Caco-2 (cell line): ENCODE measurements around the gene GLRA3. TPM values are rescaled to one million over a fixed set of nuclear protein-coding genes. Genes with fewer than 3 reads are reported as not detected.
"Not testable (repeated sequence)": the region's sequence is repeated elsewhere in the genome, so short reads cannot be mapped to it uniquely, and the experiment has no call there.

Source experiments
- Bru-seq: library from RNA; stranded (reverse); fragments of 400-500 nt; gene quantifications from one replicate; lab custom pipeline; 2021; lab: Mats Ljungman, UMichigan
- BruChase-seq, 2 experiments: library from RNA; stranded (reverse); fragments of 400-500 nt; gene quantifications; one replicate each; lab custom pipeline; 2021; lab: Mats Ljungman, UMichigan
- BruUV-seq: library from RNA; stranded (reverse); fragments of 400-500 nt; replicated peaks from 2 replicates; lab custom pipeline; 2021; lab: Mats Ljungman, UMichigan
- CTCF ChIA-PET: fragments of 300-600 bp; sonication (Branson Sonifier 250); formaldehyde crosslinking; loops from one replicate; lab custom pipeline; 2022; ENCODE audit warnings: antibody characterized with exemption; lab: Charles Lee
- POLR2A ChIA-PET: fragments of 300-600 bp; sonication (Branson Sonifier 250); formaldehyde crosslinking; loops from one replicate; lab custom pipeline; 2022; ENCODE audit warnings: antibody characterized with exemption; lab: Charles Lee
- DNase-seq, 2 experiments: peaks; one replicate each; pipeline versions ENCODE4 v3.0.0 to v3.0.0-alpha.2; 2020 to 2022
- H3K27me3 ChIP-seq: replicated peaks from 2 replicates; pipeline ENCODE4 v1.6.0; 2011; ENCODE audit warnings: low read length; ENCODE audit not compliant: control insufficient read depth, insufficient read depth
- H3K36me3 ChIP-seq: 2 replicates; pipeline ENCODE4 v1.5.1; 2011; ENCODE audit warnings: low read length; ENCODE audit not compliant: control insufficient read depth, insufficient read depth
- H3K4me1 ChIP-seq: fragments of 250-450 bp; sonication (Bioruptor Pico); 2 replicates; pipeline ENCODE4 v1.5.1; 2020; ENCODE audit warnings: mild to moderate bottlenecking
- H3K4me3 ChIP-seq: 2 replicates; pipeline ENCODE4 v1.5.1; 2011; ENCODE audit warnings: low read depth, mild to moderate bottlenecking, control low read depth, low read length
- H3K9me3 ChIP-seq: fragments of 250-450 bp; sonication (Bioruptor Pico); 2 replicates; pipeline ENCODE4 v1.5.1; 2020; ENCODE audit warnings: mild to moderate bottlenecking, moderate library complexity
- H3K27ac Mint-ChIP-seq: one replicate; pipeline ENCODE4 v1.8.0; 2022; ENCODE audit warnings: mixed read lengths; ENCODE audit not compliant: unreplicated experiment
- H3K27me3 Mint-ChIP-seq: one replicate; pipeline ENCODE4 v1.8.0; 2022; ENCODE audit warnings: mixed read lengths; ENCODE audit not compliant: insufficient read depth, unreplicated experiment
- H3K36me3 Mint-ChIP-seq: one replicate; pipeline ENCODE4 v1.8.0; 2022; ENCODE audit warnings: mild to moderate bottlenecking, mixed read lengths; ENCODE audit not compliant: insufficient read depth, unreplicated experiment
- H3K4me1 Mint-ChIP-seq: one replicate; pipeline ENCODE4 v1.8.0; 2022; ENCODE audit warnings: low read depth, mixed read lengths; ENCODE audit not compliant: unreplicated experiment
- H3K4me3 Mint-ChIP-seq: one replicate; pipeline ENCODE4 v1.8.0; 2022; ENCODE audit warnings: mild to moderate bottlenecking, moderate library complexity, mixed read lengths; ENCODE audit not compliant: unreplicated experiment
- H3K9me3 Mint-ChIP-seq: one replicate; pipeline ENCODE4 v1.8.0; 2022; ENCODE audit warnings: mixed read lengths; ENCODE audit not compliant: unreplicated experiment
- intact Hi-C: fragments of 100-400 bp; cut with micrococcal nuclease; formaldehyde crosslinking; loops from one replicate; pipeline ENCODE4 v1.10.0; 2022; ENCODE audit not compliant: unreplicated experiment
- long read RNA-seq: library from polyadenylated mRNA; stranded (forward); transcript quantifications from one replicate; pipeline ENCODE4 v2.0.0, GENCODE V29; 2022
- total RNA-seq: library from RNA; stranded (reverse); gene quantifications from 2 replicates; pipeline ENCODE4 v1.2.3, GENCODE V29; 2022
- TF ChIP-seq, protein P1 (sequence below), 2 experiments: fragments of 200-600 bp in 1 of 2; IDR thresholded peaks; 1 replicate in 1 of 2; 2 replicates in 1 of 2; pipeline versions ENCODE4 v1.5.1 to v1.8.0; 2011 to 2022; ENCODE audit warnings: antibody characterized with exemption in 1 of 2, control low read depth in 1 of 2, inconsistent platforms in 1 of 2, low read depth in 1 of 2, low read length in 1 of 2, mild to moderate bottlenecking in 1 of 2, moderate library complexity in 1 of 2; ENCODE audit not compliant: insufficient read depth in 1 of 2, severe bottlenecking in 1 of 2, unreplicated experiment in 1 of 2

GLRA3 gene
- total RNA-seq (not detected in 2 replicates), Bru-seq, nascent RNA (percentile 6 among the genes with signal in this experiment), BruChase-seq, experiment 1, labeled RNA remaining after a 2-hour chase (percentile 3 among the genes with signal in this experiment), BruChase-seq, experiment 2, labeled RNA remaining after a 6-hour chase (percentile 1 among the genes with signal in this experiment)
- long read RNA-seq = 0 reads

DNA sequence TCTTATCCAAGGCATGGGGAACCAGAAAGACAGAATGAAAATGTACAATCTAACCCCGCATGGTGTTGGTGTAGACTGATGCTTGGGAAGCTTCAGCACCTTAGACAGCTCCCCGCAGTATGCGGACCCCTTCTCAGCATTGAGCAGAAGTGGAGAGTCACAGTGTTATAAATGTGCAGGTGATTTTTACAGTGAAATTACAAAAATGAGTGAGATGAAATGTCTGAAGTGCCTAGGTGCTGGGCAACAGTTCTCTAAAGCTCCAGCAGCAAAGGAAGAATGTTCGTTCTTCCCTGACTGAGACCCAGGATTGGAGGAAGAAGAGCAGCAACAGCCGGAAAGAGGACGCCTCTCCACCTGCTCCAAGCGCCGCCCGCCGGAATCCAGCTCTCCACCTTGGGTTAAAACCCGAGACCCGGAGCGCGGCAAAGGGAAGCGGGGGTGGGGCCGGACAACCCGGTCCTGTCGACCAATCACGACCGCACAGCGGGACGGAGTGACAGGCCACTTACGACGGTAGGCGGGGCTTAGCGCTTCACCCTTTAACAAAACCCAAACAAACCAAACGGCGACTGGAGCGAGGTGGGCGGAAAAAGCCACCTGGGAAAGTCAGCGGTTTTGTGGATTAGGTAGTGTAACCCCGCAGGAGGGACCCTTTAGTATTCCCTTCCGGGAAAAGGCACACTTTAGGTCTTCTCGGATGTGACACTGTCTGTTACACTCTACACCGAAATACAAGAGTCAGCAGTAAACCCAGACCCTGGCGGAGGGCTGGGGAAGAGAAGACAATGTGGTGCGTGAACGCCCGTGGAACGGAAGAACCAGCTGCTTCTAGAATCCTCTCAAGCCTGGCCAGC lies at the start of gene GLRA3:
TSS of gene GLRA3 (minus strand) at position 403 of the 857 bp plus-strand sequence. CDS start 436 bp downstream, outside the sequence.
- no peak within 1 kb of the TSS for H3K4me3 ChIP-seq
- CTCF ChIA-PET = no interaction called here
- TF ChIP-seq, protein P1, sequence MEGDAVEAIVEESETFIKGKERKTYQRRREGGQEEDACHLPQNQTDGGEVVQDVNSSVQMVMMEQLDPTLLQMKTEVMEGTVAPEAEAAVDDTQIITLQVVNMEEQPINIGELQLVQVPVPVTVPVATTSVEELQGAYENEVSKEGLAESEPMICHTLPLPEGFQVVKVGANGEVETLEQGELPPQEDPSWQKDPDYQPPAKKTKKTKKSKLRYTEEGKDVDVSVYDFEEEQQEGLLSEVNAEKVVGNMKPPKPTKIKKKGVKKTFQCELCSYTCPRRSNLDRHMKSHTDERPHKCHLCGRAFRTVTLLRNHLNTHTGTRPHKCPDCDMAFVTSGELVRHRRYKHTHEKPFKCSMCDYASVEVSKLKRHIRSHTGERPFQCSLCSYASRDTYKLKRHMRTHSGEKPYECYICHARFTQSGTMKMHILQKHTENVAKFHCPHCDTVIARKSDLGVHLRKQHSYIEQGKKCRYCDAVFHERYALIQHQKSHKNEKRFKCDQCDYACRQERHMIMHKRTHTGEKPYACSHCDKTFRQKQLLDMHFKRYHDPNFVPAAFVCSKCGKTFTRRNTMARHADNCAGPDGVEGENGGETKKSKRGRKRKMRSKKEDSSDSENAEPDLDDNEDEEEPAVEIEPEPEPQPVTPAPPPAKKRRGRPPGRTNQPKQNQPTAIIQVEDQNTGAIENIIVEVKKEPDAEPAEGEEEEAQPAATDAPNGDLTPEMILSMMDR (IDR thresholded peaks at IDR 0.05; ENCODE audit: insufficient read depth in 1 of 2, low read depth in 1 of 2, low read length in 1 of 2, severe bottlenecking in 1 of 2, unreplicated experiment in 1 of 2) = no peak
- H3K9me3 ChIP-seq = no peaks in the 10 kb centered on the region
- Mint-ChIP-seq H3K4me3 (peak within 1 kb of the TSS; percentile 52), H3K27ac (no peak within 1 kb of the TSS), H3K9me3 (no peaks in the 10 kb centered on the region), H3K27me3 (no peaks in the 10 kb centered on the region), H3K36me3 (no peaks in the 10 kb centered on the region), H3K4me1 (no peaks in the 10 kb centered on the region)
- no TSS peak for BruUV-seq
- H3K36me3 ChIP-seq = no peaks in the 10 kb centered on the region
- no peaks in the 10 kb centered on the region for H3K27me3 ChIP-seq
- no peaks in the 10 kb centered on the region for H3K4me1 ChIP-seq
- peak; percentile 57 to 60 for DNase-seq
- intact Hi-C loops = loop anchor here (5.0 kb wide), 1 partner anchor 708 kb away; no protein-coding TSS in a partner anchor
- POLR2A ChIA-PET = no interaction called here

DNA sequence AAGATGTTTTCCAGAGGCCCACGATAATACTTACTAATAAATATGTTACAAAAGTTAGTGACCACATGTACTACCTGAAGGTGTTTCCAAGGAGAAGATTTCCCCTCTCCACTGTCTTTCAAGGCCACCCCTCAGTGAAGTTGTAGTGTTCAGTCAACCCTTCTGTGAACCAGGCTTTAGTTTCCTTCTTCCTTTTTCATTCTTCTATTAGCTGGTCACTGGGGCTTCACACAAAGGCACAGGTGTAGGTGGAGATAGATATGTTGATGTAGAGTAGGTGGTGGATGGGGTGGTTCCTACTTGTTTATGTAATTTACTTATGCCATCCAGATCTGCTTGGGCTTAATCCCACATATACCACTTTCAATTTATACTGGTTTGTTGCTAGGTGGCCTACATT lies 45.9 kb upstream of the GLRA3 start:
- Histone ChIP-seq H3K4me3 (no peak overlapping the region), H3K9me3 (no peaks in the 10 kb centered on the region), H3K36me3 (no peaks in the 10 kb centered on the region), H3K27me3 (no peaks in the 10 kb centered on the region), H3K4me1 (peaks cover 16% of the 10 kb centered on the region)
- Mint-ChIP-seq H3K4me3 (no peak overlapping the region), H3K36me3 (no peaks in the 10 kb centered on the region), H3K9me3 (no peaks in the 10 kb centered on the region), H3K27ac (no peak overlapping the region), H3K4me1 (no peaks in the 10 kb centered on the region), H3K27me3 (no peaks in the 10 kb centered on the region)
- TF ChIP-seq, protein P1 (IDR thresholded peaks at IDR 0.05; ENCODE audit: insufficient read depth in 1 of 2, low read depth in 1 of 2, low read length in 1 of 2, severe bottlenecking in 1 of 2, unreplicated experiment in 1 of 2) = no peak
- intact Hi-C loops = loop anchor here (2.0 kb wide), 1 partner anchor 378 kb away; no protein-coding TSS in a partner anchor
- ChIA-PET CTCF (no interaction called here), POLR2A (no interaction called here)
- no peak for DNase-seq
- no TSS peak for BruUV-seq

DNA sequence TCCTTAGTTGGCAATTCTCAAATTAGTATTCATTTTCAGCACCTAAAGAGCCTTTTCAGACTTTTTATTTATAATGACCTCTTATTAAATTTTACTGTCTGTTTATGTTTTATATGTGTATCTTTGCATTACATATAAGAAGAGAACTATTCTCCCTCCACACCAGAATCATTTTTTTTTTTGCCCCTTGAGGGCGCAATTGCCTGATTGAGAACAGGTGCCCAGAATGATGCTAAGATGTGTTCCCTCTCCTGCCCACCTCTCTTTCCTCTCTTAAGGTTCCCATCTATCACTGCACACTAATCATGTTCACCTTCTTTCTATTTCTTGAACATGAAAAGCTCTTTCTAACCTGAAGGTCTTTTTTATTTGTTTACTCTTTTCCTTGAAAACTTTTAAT lies 44.9 kb upstream of the GLRA3 start:
- Histone ChIP-seq H3K4me3 (no peak overlapping the region), H3K4me1 (peaks cover 21% of the 10 kb centered on the region), H3K36me3 (no peaks in the 10 kb centered on the region), H3K9me3 (no peaks in the 10 kb centered on the region), H3K27me3 (no peaks in the 10 kb centered on the region)
- Mint-ChIP-seq H3K4me3 (no peak overlapping the region), H3K27me3 (no peaks in the 10 kb centered on the region), H3K4me1 (no peaks in the 10 kb centered on the region), H3K27ac (no peak overlapping the region), H3K9me3 (no peaks in the 10 kb centered on the region), H3K36me3 (no peaks in the 10 kb centered on the region)
- DNase-seq = peak in 1 of 2 experiments; percentile 13
- ChIA-PET CTCF (no interaction called here), POLR2A (no interaction called here)
- intact Hi-C loops = loop anchor here (2.0 kb wide), 2 partner anchors 379 to 663 kb away; no protein-coding TSS in a partner anchor
- no TSS peak for BruUV-seq
- TF ChIP-seq, protein P1 (IDR thresholded peaks at IDR 0.05; ENCODE audit: insufficient read depth in 1 of 2, low read depth in 1 of 2, low read length in 1 of 2, severe bottlenecking in 1 of 2, unreplicated experiment in 1 of 2) = peak in 1 of 2 experiments; percentile 9

- H3K9me3 Mint-ChIP-seq, H3K9me3 ChIP-seq, H3K4me3 ChIP-seq, DNase-seq, H3K27me3 Mint-ChIP-seq, BruUV-seq, H3K36me3 ChIP-seq, H3K36me3 Mint-ChIP-seq, H3K27ac Mint-ChIP-seq, POLR2A ChIA-PET, H3K4me3 Mint-ChIP-seq, CTCF ChIA-PET, H3K4me1 Mint-ChIP-seq, H3K27me3 ChIP-seq: not testable (repeated sequence)
- peaks cover 21% of the 10 kb centered on the region for H3K4me1 ChIP-seq
- intact Hi-C loops = loop anchor here (2.0 kb wide), 1 partner anchor 664 kb away; no protein-coding TSS in a partner anchor
Measured at GRCh38 chr4:174873146-174873545, 44.1 kb upstream of the GLRA3 start.
